ENCODE results near the gene YAF2.

- TF ChIP-seq CTCF (IDR thresholded peaks at IDR 0.05) (no peak), POLR2A (IDR thresholded peaks at IDR 0.05) (no peak)
Observed at GRCh38 chr12:42259699-42260098, 21.7 kb upstream of the YAF2 start.
